Omental fat pad (tissue), 4 donors: ENCODE results near the gene MAPKAP1. TPM values are rescaled to one million over a fixed set of nuclear protein-coding genes. Genes with fewer than 3 reads are reported as not detected.

Experiments used
- ATAC-seq: fragments of 150-250 bp; one replicate; pipeline ENCODE4 v1.9.1; 2016; ENCODE audit warnings: mild to moderate bottlenecking, moderate library complexity; ENCODE audit not compliant: low FRiP score
- DNase-seq: peaks from one replicate; pipeline ENCODE4 v3.0.0-alpha.2; 2019; ENCODE audit warnings: low spot score
- total RNA-seq, 4 donors: library from RNA; depleted of rRNA; stranded (reverse); fragments of >200 nt; gene quantifications; one replicate each; pipeline ENCODE4 v1.1.0, GENCODE V29; 2016
- TF ChIP-seq, protein P1 (sequence below), 3 donors: fragments of 450-650 bp; IDR thresholded peaks; one replicate each; pipeline ENCODE4 v1.5.1; 2016 to 2017; ENCODE audit warnings: antibody characterized with exemption in 3 of 3, mild to moderate bottlenecking in 3 of 3, moderate library complexity in 2 of 3

Gene MAPKAP1
- total RNA-seq, 4 donors from 2014 or later = 60.0 to 78.0 (median 72.9) TPM

DNA sequence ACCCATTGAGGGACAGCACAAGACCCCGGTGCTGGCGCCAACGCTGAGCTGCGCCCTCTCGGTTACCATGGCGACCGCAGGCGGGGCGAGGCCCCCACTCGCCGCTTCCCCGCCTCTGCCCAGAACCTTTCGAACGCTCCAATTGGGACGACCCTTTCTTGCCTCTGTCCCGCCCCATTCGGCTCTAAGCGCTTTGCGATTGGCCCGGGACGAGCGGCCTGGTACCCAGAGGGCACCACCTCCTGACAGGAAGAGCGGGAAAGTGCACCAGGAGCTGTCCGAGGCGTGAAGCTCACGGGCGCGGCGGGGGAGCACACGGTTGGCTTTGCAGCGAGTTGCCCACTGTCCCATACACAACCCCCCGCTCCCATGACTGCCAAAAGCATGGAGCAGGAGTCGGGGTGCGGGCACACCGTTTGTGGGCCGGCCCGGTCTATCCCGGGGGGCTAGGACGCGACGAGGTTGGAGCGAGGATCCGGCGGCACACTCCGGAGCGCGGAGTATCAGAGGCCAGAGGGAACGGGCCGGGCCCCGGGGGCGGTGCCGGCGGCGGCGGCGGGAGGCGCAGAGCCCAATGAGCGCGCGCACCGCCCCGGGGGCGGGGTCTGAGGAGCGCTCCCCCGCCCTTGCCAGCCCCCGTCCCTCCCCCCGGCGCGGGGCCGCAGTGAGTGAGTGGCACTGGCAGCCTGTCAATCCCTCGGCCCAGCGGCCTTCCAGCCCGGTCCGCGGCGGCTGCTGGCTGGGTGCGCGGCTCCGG, 39.2 kb upstream of the MAPKAP1 start:
- TF ChIP-seq, protein P1, sequence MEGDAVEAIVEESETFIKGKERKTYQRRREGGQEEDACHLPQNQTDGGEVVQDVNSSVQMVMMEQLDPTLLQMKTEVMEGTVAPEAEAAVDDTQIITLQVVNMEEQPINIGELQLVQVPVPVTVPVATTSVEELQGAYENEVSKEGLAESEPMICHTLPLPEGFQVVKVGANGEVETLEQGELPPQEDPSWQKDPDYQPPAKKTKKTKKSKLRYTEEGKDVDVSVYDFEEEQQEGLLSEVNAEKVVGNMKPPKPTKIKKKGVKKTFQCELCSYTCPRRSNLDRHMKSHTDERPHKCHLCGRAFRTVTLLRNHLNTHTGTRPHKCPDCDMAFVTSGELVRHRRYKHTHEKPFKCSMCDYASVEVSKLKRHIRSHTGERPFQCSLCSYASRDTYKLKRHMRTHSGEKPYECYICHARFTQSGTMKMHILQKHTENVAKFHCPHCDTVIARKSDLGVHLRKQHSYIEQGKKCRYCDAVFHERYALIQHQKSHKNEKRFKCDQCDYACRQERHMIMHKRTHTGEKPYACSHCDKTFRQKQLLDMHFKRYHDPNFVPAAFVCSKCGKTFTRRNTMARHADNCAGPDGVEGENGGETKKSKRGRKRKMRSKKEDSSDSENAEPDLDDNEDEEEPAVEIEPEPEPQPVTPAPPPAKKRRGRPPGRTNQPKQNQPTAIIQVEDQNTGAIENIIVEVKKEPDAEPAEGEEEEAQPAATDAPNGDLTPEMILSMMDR (IDR thresholded peaks at IDR 0.05) = no peak
- DNase-seq = peak; percentile 81

DNA sequence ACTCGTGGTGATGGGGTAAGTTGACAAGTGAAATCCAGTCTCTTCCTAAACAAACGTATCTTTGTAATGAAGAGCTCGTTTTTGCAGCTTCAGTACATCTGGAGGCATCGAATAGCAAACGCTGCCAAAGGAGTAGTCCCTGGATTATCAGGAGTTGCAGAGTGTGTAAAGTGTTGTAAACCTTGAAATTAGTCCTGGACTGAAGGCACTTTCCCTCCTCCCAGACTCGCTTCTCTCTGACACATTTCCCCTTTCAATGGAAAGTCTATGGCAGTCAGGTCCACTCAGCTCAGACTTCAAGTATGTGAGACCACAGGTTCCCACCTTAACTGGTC, 38.6 kb upstream of the MAPKAP1 start:
- TF ChIP-seq, protein P1 (IDR thresholded peaks at IDR 0.05) = no peak
- ATAC-seq = no peak
- no peak for DNase-seq

More for the DNA sequence above, 39.2 kb upstream of the MAPKAP1 start:
- ATAC-seq = peak; percentile 96

DNA sequence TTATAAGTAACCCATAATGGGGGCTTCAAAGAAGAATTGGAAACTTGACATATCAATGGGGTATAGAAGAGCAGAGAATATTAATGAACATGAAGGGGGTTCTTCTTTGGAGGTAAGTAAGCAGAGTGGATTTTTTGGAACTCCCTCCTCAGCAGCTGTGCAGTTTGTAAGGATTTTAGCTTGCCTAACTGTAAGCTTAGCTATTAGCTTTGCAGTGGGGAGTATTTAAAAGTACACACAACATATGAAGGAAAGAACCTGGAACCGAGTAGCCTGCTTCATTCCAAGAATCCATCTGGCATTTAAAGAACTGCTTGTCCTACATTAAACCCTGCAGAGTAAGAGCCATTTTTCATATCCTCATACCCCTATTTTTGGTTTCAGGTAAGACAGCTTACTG, 38.0 kb upstream of the MAPKAP1 start:
- DNase-seq = no peak
- TF ChIP-seq, protein P1 (IDR thresholded peaks at IDR 0.05) = no peak
- no peak for ATAC-seq

DNA sequence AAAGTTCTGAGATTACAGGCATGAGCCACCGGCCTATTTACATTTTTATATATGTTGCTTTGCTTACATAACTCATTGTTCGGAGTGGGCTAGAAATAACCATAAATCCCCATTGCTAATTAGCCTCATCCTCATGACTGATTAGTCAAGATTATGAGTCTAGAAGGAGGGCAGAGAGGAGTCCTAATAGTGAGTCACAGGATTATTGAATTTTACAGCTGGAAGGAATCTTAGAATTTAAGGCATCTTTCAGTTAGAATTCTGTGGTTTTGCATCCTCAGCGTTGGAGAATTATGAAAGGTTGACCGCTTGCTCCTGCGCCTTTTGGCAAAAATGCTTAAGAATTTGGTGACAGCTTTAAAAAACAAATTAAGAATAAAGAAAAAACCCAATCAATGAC, 37.6 kb upstream of the MAPKAP1 start:
- ATAC-seq (no peak), DNase-seq (no peak)
- TF ChIP-seq, protein P1 (IDR thresholded peaks at IDR 0.05) = no peak

DNA sequence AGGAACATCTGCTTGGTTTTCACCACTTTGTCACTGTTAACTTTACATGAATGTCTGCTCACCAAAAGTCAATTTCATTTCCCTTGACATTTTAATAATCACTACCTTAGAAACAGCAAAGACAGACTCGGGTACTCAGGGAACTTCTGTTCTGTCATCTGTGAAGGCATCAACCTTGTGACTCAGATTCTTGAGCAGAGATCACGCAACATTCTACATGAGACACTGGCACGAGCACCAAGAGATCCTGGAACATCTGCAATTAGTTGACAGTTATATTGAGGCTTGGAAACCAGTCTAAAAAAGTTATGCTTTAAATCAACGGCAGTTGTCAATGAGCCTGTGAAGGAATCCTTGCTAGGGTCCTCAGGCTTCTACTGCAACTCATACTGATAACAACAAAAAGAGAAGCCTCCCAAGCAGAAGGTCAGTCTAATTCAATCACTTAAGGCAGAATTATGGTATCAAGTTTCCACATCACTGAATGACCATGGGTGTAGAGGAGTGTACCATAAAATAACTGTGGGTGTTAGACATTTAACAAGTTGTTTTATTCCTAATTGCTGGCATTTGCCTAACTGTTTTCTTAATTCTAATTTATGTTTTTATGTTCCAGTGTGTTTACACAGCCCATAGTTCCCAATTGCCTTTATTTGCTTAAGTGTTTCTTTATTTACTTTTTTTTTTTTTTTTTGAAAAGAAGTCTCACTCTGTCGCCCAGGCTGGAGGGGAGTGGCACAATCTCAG, 36.8 kb upstream of the MAPKAP1 start:
- DNase-seq (no peak), ATAC-seq (no peak)
- TF ChIP-seq, protein P1 (IDR thresholded peaks at IDR 0.05) = no peak

DNA sequence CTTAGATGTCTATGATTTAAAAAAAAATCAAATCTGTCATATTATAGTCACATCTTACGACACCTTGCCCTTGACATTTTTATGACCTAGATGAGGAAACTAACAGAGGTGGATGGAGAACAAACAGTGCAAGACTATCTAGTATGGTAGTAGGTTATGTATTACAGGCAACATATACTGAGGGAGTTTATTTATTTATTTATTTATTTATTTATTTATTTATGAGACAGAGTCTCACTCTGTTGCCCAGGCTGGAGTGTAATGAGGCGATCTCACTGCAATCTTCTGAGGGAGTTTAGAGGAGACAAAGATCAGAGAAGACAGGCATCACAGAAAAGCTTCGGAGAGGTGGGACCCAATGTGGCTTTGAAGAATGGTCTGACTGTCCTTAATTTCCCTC, 35.6 kb upstream of the MAPKAP1 start:
- DNase-seq = no peak
- TF ChIP-seq, protein P1 (IDR thresholded peaks at IDR 0.05) = no peak
- no peak for ATAC-seq

DNA sequence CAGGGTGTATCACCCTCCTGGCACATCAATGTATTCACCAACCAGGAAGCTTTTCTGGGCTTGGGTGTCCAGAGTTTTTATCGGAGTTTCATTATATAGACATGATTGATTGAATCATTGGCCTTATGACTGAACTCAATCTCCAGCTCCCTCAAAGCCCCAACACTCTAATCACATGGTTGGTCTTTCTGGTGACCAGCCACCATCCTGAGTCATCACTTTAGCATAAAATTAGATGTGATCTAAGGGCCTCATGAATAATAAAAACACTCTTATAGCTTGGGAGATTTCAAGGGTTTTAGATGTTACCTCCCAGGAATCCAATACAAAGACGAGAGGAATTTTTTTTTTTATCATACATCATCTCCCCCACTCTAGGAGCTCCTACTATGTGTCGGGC, 32.4 kb upstream of the MAPKAP1 start:
- ATAC-seq (no peak), DNase-seq (no peak)
- TF ChIP-seq, protein P1 (IDR thresholded peaks at IDR 0.05) = no peak
